Head of caudate nucleus (tissue), 42 donors: ENCODE results near the gene SOHLH1.

Source experiments
- DNase-seq, 42 donors: peaks; one replicate each; pipeline versions ENCODE4 v3.0.0 to v3.0.0-alpha.2; 2020 to 2021; ENCODE audit warnings: mixed read lengths in 7 of 42
- intact Hi-C: fragments of 100-400 bp; cut with DNase I; formaldehyde crosslinking; loops from one replicate; pipeline ENCODE4 v1.15.0; 2022

Gene SOHLH1

DNA sequence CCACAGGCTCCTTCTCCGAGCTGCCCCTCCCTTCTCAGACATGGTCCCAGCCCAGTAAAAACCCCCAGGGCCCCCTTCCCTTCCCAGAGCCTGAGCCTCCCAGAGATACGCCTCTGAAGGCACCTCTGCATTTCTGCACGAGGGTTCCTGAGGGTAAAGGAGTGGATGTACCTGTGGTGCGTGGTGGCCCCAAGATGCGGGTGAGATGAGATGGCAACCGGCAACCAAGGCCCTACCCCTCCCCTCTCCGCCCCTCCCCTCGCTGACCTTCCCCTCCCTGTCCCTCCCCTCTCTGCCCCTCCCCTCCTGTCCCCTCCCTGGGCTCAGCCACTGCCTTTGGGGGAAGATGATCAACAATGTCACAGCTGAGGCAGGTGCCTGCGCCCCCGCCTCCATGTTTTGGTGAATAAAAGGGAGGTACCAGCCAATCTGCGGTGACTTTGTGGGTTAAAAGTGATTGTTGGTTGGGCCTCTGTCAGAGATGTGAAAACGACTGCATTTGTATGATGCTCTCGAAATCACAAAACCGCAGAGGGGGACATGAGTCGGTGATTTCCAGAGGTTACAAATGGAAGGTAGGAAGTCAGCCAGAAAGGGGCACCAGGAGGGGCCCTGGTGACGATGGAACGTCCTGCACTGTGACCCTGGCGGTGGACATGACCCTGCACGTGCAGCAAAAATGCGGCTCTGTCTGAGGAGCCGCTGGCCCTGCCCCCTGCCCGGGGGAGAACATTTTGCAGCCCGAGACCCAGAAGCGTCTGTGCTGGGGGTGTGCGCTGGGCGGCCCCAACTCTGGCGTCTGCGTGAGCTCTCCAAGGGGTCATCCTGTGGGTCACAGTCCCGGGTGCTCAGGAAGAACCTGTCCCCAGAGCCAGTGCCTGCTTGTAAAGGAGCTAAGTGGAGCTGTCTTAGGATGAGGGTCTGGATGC is 32.5 kb downstream of the SOHLH1 start:
- intact Hi-C loops, result no loop called here
- peak in 4 of 42 donors; percentile 2 to 26 (median 12) for DNase-seq

GRCh38 chr9:135665795-135666189 is 33.5 kb downstream of the SOHLH1 start:
- intact Hi-C loops, result no loop called here
- DNase-seq, result peak in 4 of 42 donors; percentile 2 to 23 (median 12)

DNA sequence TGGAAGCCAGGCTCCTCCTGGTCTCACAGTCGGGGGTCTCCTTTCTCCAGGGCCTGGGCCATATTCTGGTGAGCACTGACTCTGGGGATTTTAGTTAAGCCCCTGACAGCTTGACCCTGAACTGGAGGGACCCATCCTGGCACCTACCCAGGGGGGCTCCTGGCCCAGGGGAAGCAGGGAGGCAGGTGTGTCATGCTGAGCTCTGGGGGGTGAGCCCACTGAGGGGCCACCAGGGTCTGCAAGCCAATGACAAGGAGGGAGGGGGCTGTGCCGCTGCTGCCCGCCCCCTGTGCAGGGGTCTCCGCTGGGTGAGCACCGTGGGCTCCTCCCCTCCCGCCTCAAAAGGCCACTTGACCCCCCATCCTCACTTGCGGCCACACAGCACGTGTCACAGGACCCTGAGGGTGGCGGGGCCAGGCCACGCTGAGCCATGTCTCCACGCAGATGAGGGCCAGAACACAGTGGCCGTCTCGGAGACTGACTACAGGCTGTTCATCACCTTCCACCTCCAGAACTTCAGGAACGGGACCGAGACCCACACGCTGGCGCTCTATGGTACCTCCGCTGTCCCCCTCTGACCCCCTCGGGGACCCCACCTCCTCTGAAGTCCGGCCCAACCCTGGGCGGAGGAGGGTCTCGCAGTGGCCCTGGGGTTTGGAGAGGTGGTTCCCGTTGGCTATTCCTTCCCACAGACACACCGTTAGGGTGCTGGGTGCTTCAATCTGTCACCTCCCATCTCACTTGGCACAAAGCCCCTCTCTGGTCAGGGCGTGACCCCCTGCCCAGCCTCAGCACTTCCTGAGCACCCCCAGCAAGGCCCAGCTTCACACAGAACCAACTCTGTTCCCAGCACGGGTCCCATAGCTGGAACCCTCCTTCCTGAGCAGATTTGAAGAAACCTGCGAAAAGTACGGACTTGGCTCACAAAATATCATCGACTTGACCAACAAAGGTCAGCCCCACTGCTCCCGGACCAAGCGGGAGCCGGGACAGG is 34.2 kb downstream of the SOHLH1 start:
- DNase-seq, result peak in 4 of 42 donors; percentile 3 to 21 (median 6)
- intact Hi-C loops, result no loop called here

DNA sequence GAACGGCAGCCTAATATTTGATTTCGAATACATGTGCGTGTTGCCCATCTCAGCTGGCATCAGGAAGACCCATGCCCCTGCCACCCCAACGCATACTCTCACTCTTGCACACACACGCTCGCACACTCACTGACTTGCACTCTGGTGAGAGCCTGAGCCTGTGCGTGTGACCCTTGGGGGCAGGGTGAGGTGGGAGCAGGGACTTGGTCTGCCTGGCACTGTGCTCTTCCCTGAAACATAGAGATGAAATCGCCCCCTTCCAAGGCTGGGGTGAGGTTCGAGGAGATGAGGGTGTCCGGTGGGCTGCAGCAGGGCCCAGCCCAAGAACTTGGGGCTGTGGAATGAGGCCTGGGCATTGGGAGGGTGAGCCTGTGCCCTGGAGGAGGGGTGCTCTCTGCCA is 35.0 kb downstream of the SOHLH1 start:
- DNase-seq, result peak in 2 of 42 donors; percentile 14
- intact Hi-C loops, result no loop called here

- peak in 1 of 42 donors; percentile 6 for DNase-seq
- intact Hi-C loops, result no loop called here
Observed at GRCh38 chr9:135663857-135664256, 35.4 kb downstream of the SOHLH1 start.

DNA sequence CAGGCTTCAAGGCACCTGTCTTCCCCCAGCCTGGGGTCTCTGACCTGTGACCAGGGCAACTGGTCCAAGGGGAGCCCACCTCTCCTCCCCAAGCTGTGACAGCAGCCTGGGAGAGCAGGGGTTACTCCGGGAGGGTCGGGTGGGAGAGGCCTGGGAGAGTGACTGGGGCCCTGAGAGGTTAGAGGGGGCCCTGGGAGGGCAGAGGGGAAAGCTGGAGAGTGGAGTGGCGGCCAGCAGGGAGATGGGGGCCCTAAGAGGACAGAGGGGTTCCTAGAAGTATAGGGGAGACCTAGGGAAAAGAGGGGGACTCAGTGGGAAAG is 35.9 kb downstream of the SOHLH1 start:
- peak in 1 of 42 donors; percentile 5 for DNase-seq
- intact Hi-C loops, result no loop called here

GRCh38 chr9:135662758-135663450 is 36.4 kb downstream of the SOHLH1 start, which contains the start of gene LCN9:
Gene LCN9, plus strand, starts transcription at chr9:135663309. Its CDS starts 13 bp downstream, at chr9:135663322.
- DNase-seq, result peak in 29 of 42 donors; percentile 2 to 80 (median 37)

DNA sequence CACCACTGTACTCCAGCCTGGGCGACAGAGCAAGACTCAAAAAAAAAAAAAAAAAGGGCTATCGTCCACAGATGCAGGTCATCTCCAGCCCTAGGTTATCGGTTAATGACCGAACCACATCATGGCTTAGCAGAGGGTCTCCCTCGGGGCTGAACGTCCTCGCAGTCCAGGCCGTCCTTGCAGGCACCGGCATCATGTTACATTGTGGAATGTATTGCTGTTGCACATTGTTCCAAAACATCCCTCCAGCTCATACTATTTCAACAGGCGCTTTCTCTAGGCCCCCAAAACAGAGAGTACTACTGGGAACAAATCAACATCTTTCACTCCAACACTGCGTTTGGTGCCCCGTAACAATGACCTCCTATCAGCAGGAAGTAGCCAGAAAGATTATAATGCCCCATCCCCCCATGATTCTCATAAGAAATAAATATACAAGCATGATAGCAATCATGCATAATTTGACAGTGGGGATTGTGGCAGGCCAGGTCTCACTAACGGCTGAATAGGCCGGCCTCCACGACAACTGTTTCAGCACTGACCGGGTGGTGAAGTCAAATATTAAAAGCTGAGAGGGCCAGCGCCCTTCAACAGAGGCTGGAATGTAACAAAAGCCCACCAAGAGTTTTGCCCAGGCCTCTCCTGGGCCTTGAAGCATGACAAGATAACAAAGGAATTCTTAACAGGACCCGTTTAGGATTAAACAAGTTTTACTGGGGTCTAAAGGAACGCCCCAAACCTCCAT is 37.3 kb downstream of the SOHLH1 start:
- intact Hi-C loops, result no loop called here
- DNase-seq, result peak in 2 of 42 donors; percentile 21 to 22

More at GRCh38 chr9:135662758-135663450, 36.4 kb downstream of the SOHLH1 start, which contains the start of gene LCN9:
- intact Hi-C loops, result no loop called here

DNA sequence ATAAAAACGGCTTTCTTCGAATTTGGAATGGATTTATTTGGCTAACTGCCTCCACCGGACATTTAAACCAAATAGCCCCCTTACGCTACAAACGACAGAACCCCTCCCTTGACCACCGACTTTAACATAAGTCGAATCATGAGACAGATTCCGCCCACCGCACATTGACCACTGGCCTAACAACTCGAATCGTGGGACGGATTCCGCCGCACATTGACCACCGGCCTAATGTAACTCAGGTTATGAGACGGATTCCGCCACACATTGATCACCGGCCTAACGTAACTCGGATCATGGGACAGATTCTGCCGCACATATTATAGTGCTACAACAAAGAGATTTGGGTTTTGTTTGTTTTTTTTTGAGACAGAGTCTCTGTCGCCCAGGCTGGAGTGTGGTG is 38.9 kb downstream of the SOHLH1 start:
- intact Hi-C loops, result no loop called here

GRCh38 chr9:135659252-135659651 is 40.0 kb downstream of the SOHLH1 start:
- intact Hi-C loops, result no loop called here
- peak in 1 of 42 donors; percentile 12 for DNase-seq

More for the DNA sequence above, 38.9 kb downstream of the SOHLH1 start:
- peak in 2 of 42 donors; percentile 1 to 31 for DNase-seq

GRCh38 chr9:135657416-135657815 is 41.9 kb downstream of the SOHLH1 start:
- intact Hi-C loops, result no loop called here
- DNase-seq, result peak in 2 of 42 donors; percentile 2 to 29

- intact Hi-C loops, result no loop called here
- peak in 2 of 42 donors; percentile 5 to 6 for DNase-seq
Observed at GRCh38 chr9:135655317-135655716, 44.0 kb downstream of the SOHLH1 start.

GRCh38 chr9:135650408-135650807 is 48.9 kb downstream of the SOHLH1 start:
- DNase-seq, result peak in 2 of 42 donors; percentile 13 to 24
- intact Hi-C loops, result no loop called here

- peak in 1 of 42 donors; percentile 2 for DNase-seq
- intact Hi-C loops, result no loop called here
Observed at GRCh38 chr9:135649508-135649907, 49.8 kb downstream of the SOHLH1 start.

DNA sequence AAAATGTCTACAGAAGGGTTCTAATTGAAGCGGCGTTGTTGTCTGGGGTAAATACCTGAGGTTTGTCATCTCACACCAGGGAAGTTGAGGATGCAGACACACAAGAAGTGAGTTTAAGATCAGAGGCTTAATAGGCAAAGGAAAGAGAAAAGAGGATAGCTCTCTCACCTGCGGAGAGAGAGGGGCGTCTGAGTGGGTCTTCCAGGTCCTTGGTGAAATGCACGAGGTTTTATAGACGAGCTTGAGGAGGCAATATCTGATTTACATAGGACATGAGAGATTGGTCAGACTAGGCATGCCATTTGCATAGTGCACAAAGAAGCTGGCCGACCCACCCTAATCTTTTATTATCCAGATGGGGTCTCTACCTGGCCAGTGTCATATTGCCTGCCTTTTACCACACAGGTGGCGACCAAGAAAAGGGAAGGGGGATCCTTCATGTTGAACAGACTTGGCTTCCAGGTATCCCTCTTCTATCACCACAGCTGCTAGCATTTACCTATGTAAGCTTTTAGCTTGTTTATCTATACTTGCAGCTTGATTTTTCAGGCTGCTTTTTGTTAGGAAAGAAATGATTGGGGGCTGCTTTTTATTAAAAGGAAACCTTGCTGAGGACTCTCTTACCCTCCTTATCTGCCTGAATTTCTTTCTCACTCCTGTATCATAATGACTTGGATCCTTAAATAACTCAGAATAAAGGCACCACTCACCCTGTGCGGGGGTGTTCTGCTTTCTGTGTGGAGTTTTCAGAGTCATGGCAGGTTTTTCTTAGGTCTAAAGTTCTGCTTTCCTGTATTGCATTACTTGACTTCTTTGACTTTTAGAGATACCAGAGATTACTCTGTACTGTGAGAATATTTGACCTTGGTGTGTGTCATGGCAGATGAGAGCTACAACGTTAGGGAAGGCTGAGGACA is 50.5 kb downstream of the SOHLH1 start:
- intact Hi-C loops, result no loop called here
- DNase-seq, result peak in 32 of 42 donors; percentile 14 to 81 (median 56)

GRCh38 chr9:135647884-135648283 is 51.4 kb downstream of the SOHLH1 start:
- intact Hi-C loops, result no loop called here
- DNase-seq, result peak in 2 of 42 donors; percentile 1 to 8
